Spleen (tissue), 7 donors: ENCODE data around the gene ATP5F1D.

Experiments
- CTCF ChIP-seq, 11 experiments: fragments of 200-600 bp in 7 of 11; fragments of 450-650 bp in 4 of 11; sonication (generic) in 4 of 11; IDR thresholded peaks in 8 of 11; conservative IDR thresholded peaks in 3 of 11; 1 replicate in 7 of 11; 2 replicates in 4 of 11; pipeline versions ENCODE4 v1.4.0 to v1.8.0; 2016 to 2021; ENCODE audit warnings: antibody characterized with exemption in 11 of 11, inconsistent platforms in 4 of 11, mild to moderate bottlenecking in 1 of 11
- POLR2A ChIP-seq, 3 donors: fragments of 450-650 bp; IDR thresholded peaks; one replicate each; pipeline ENCODE4 v1.5.1; 2017; ENCODE audit warnings: antibody characterized with exemption in 3 of 3, mild to moderate bottlenecking in 1 of 3
- donor health status: DM: no; HTN: no; CAD: no; lungs with moderate emphysema.
- donor health status: DM: no; HTN: no; CAD: no.
- donor health status: DM: no; HTN: no; CAD: no.

- TF ChIP-seq CTCF (IDR thresholded peaks at IDR 0.05 in 8 of 11, conservative IDR thresholded peaks at IDR 0.05 in 3 of 11) (no peak), POLR2A (IDR thresholded peaks at IDR 0.05) (no peak)
Measured at GRCh38 chr19:1236576-1236975, 5.0 kb upstream of the ATP5F1D start.
